SKM-1 (cell line): Measurements from ENCODE around the gene CC2D2A.

Experiments
- DNase-seq: peaks from one replicate; lab custom pipeline; 2025; ENCODE audit not compliant: unreplicated experiment; lab: John Stamatoyannopoulos, UW

Gene CC2D2A

DNA sequence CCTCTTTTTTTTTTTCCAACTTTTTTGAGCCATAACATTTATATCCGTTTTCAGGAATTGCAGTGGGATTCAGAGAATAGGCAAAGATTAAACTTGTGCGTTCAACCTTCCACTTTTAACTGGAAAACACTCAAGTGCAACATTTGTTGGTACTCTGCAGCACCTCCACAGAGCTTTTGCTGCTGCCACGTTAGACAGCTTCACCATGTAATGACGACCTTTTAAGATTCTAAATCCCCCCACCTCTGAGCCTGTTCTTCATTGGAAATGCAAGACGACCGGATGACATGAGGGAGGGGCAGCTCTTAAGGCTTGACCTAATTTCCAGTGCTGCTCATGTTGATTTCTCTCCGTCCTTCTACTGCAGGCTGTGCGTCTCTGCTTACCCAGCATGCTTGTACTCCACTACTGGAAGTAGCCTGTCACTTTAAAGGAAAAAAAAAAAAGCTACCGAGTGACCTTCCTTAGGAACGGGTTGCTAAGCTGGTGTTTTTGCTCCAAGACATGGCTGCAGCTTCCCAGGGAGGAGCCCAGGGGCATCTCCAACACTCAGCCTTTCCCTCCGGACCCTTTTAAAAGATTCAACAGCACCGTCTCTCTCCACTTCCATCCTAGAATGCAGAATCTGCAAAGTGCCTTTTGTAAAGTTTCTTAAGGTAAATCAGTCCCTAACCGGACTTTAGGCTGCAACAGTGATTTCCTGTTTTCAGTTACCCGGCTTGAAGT lies at the start of gene CC2D2A:
Gene CC2D2A, plus strand, starts transcription at position 481 of the 726 bp plus-strand sequence. CDS start 6,051 bp downstream, outside the sequence.
- no peak for DNase-seq

DNA sequence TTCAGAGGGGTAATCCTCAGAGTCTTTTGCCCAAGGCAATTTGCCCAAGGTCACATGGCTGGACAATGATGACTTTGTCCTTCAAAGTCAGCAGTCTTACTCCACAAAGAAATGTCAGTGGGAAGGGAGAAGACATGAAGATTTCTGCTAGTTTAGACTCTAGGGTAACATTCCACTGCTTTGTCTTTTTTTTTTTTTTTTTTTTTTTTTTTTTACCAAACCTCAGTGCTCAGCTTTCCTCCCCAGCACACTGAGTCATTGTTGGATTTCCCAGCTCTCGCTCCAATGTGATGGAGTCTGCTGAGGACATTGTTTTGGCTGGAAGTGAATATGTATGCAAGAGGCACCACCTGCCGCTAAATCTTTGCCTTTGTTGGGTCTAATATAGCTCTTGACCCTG lies 49.0 kb upstream of the CC2D2A start:
- no peak for DNase-seq

DNA sequence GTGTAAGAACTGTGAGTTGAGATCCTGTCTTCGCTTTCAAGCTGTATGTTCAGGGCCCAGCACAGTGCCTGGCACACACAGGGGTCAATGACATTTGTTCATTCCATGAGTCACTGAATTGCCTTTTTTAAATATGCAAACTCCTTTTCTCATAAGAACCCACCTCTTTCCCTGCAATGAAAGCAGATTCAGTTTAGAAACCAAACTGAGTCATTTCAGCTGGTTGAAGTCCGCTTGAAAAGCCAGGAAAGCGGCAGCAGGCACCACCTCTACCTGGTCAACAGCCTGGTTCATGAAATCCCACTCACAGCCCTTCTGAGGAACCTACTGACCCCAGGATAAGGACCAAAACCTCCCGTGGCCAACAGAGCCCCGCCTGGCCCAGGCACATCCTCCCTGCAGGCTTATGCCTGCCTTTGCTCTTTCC lies 46.4 kb upstream of the CC2D2A start:
- no peak for DNase-seq

DNA sequence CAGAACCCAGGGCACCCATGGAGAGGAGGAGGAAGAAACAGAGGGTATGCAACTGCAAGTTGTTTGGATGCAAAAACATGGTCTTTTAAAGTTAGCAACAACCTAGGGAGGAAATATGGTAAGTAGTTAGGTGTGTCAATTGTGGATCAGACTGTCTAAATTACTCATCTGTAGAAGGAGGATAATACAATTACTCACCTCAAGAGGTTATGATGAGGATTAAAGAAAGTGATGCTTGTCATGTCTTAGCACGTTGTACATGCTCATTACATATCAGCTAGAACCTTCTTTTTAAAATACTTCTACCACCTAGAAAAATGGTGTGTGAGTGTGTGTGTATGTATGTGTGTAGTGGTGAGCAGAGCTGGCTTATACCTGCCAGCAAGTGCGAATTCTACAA lies 44.2 kb upstream of the CC2D2A start:
- DNase-seq, result no peak

DNA sequence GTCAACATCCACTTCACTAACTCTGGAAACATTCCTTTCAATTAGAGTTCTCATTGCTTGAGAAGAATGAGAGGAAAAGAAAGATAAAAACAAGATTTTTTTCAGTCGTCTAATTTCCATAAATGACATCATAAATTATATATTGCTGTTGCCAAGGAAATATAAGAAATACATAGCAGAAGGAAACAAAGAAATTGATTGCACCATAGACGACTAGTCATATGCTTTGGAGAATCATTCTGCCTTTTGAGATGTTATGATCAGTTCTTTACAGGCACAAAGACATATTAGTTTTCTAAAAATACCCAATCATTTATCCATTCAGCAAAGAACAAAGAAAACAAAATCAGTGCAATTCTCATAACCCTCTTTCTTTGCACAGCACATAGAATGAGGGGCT lies 42.5 kb upstream of the CC2D2A start:
- no peak for DNase-seq

DNA sequence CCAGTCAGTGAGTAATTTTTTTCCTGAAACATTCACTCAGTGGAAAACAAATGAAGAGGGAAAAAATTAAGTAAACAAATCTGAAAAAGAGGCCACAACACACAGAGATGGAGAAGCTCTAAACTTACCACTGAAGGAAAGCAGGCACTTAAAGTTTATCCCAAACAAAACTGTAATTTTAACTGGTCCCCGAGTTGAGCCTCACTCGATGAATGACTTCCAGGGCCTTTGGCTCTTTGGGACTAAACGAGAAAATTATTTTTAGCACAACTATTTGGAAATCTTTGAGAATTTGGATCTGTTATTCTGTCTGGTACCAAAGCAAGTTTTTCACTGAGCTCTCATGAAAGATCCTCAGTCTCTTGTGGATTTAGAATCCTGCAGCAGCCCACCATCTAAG lies 42.0 kb upstream of the CC2D2A start, which contains the start of gene C1QTNF7:
Gene C1QTNF7, plus strand, starts transcription at position 333 of the 400 bp plus-strand sequence. CDS start 7,711 bp downstream, outside the sequence.
- no peak for DNase-seq

DNA sequence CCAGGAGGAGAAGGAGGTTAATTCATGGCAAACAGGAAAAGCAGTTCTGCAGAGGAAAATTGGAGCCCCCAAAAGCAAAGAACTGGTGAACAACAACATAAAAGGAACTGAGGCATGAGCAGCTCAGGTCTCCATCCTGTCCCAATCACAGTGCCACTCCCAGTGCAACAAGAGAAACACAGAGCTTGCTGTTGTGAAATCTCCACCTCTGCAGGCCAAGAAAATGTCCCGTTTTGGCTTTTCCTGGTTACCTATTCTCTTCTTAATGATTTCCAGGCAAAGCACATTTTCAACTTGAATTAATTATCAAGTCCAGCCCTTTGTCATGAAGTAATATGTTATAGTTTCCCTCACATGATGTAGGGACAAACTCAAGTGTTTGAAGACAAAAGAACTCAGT lies 41.1 kb upstream of the CC2D2A start:
- no peak for DNase-seq

DNA sequence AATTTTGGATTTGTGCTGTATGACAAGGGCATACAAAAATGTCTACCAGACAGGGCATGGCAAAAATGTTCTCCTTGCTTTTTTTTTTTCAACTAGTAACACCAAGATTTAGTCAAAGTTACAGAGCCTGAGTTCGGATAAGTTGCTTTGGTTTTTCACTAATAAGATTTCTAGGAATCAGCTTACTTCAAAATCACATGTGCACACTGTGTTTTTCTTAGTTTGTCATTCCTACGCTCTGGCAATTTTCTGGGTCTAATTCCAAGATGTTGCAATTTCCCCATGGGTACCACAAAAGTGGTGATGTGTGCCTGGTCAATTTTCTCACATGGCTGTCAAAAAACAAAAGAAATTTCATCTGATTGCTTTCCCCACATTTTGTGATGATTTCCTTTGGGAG lies 35.6 kb upstream of the CC2D2A start:
- no peak for DNase-seq

DNA sequence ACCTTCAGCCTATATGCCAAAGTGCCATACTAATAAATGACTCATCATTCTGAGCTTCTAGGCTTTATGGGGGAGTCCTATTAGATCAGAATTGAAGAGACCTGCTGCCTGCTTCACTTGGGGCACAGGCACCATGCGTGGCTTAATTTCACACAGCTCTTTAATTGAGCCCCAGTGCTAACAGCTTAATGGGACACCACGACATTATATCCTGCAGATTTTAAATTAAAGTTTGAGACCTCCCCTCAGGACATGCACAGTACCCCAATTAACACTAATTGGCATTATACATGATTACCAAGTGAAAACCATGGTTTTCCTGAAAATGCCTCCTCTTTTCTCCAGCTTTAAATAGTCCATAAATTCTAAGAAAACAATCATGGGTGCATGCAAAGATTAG lies 35.0 kb upstream of the CC2D2A start:
- no peak for DNase-seq

DNA sequence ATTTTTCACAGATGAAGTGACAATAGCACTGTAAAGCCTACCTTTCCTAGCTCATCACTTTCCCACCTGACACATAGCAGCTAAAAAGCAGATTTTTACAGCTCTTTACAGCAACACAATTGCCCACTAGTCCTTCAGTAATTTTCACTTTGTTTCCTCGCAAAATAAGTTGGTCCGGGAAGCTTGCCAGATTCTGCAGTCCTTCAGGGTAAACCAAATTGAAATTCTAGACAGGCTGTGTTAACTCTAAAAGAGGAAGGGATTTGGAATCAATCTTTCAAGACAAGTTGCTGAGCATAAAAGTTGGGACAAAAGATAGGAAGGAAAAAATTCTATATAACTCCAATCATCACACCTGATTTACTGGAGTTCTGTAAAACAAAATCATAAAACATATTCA lies 33.2 kb upstream of the CC2D2A start:
- no peak for DNase-seq

DNA sequence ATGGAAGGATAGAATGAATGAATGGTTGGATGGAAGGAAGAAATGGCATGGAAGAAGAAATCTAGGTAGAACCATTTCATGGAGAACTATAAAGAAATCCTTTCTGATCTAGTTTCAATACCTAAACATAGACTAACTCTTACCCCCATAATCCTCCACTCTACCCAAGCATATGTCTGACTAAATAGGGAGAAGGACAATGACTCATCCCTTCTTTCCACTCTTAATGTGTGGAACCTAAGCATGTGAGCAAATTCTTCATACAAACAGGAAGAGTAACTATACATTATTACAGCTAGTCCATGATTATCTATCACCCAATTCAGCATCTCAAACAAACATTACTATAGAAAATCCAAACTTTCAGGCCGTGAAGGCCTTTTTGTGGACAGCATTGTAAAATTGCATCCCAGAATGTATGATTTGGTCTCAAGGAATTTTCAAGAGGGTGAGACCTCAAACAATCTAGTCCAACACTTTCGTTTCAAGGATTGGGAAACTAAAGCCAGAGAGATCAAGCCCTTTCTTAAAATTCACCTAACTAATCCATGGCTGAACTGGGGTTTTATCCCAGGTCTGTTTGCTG lies 30.6 kb upstream of the CC2D2A start:
- DNase-seq, result no peak

DNA sequence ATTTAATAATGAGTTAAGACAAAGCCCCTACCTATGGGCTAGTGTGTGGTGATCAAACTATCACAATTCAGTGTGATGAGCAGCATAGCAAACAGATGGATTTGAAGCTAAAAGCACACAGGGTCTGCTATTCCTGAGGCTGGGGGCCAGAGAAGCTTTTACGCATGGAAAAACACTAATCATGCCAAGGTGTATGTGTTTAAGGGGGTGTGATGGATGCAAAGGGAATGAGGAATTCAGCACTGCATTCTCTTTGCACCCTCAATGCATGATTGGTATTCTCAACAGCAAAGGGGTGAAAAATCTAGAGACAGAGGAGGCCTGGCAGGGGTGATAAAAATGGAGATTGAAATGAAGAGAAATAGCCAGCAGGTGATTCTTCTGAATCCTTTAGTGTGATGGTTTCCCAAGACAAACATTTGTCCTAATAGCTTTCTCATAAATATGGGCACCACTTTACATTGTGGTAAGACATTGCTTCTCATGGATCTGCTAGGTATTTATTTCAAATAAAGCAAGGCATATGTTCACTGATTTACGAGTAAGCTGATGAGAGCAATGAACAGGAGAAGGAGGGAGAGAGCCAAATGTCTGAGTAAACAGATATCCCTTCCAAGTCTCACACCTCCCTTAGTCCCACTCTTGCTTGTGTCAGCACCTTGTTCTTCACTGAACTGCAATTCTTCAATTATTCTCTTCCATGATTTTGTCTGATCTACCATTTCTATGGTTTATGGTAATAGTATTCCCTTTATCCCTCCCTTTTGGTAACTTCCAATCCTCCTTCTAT lies 26.1 kb upstream of the CC2D2A start:
- no peak for DNase-seq

DNA sequence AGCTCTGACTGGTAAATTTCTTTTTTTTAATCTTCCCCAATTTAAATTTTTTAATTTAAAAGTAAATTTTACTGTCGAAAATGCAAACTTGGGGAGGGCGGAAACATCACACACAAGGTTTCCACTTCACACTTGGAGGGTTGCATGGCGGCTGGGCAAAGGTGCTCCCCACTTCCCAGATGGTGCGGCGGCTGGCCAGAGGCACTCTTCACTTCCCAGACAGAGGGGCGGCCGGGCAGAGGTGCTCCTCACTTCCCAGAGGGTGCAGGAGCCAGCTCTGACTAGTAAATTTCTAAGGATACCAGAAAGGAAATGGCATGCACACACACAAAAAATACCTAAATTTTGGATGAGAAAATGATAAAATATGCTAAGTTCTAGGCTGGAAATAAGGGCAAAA lies 25.4 kb upstream of the CC2D2A start:
- no peak for DNase-seq

DNA sequence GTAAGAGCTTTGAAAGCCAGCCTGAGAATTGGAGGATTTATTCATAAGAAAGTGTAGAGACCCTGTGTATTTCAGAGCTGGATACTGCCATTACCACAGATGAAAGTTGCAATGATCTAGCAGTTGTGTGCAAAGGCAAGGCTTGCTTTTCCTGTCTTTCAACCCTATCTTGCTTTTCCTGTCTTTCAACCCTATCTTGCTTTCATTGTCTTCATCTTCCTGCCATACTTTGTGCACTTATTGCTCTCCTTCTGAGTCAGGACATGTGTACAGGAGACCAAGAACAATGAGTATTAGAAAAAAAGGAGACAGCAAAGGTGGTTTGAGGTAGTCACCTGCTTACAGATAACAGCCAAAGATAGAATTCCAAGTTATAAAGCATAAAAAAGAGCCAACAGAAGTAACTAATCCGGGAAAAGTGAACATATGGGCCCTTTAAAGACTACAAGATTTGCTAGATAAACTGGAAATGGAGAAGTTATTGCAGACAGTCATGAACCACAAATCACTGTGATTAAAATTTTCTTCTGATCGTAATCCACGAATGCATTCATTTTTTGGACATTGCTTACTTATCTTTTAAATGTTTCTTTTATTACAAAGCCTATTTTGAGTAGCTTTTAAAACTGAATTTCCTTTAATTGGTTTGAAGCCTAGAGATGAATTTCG lies 24.7 kb upstream of the CC2D2A start:
- DNase-seq, result no peak

DNA sequence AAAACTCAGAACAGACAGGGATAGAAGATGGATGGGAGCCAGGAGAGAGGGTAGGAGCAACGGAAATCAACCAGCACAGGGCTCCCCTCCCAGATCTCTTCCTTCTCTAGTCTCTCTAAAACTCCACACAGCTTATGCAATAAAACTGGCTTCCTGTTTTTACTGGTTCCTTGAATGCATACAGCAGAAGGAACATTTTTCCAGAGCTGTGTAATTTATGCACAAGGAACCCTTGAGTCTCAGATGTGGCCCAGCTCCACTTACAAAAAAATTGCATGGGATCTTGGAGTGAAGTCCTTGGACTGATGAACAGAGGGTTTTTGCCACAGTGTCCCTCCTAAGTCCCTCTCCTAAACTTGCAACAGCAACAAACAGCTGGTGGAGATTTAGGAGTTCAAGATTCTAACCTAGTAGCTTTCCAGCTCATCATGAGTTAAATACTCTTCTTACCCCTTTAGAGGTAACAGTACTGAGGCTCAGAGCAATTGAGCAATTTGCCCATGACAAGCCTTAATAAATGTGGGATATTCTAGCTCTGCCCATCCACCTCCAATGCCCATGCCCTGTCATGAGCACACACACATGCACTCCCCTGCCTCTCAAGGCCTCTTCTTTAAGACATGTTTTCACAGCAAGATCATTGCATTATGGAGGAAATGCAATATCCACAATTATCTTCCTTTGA lies 18.4 kb upstream of the CC2D2A start:
- peak; percentile 53 for DNase-seq

DNA sequence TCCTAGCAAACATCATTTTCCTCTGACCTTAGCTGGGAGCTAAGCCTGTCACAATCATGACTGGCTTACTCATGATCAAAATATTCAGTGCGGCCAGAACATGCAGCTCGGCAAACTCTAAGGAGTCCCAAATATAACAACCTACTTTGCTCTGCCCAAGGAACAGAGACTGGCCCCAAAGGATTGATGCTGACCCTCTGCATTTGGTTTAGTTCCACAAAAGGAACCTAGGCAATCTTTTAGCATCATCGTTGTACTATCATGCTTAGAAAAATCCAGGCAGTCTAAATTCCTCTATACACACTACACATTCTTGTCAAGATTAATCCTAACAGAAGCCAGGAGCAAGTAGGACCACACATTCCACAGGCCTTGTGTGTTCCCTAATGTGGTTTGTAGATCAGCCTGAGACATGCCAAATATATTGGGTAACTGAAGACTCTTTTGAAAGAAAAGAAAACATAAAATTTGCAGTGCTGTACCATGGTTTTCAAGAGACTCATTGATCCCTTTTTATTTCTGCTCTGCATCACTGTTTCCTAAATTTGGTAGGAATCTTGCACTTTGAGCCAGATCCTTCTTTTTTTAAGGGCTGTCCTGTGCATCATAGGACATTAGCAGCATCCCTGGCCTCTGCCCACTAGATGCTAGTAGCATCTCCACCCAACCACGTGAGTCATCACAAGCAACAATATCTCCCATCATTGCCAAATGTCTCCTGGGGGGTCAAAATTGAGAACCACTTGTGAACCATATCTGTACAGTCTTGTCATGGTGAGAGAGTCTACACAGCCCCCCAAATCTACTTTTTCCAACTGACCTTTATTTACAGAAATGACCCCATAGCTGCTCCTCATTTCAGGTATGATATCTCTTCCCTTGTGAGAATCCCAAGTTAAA lies 17.6 kb upstream of the CC2D2A start:
- DNase-seq, result no peak

DNA sequence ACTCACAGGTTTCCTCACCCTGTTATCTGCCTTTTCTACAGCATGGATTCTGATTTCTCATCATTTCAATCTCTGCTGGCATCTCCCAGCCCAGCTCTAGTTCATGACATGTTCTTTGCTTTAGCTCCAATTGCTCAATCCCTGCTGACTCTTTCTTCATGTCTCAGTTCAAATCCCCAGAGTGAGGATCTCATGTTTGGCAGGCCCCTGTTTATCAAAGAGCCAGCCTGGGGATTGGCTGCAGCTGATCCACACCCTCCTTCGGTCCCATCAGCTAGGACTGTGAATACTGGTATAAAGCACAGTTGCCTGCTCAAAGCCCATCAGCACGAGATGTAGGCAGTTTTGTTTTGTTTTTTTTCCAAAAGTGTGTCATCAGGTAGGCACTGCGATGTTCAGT lies 14.4 kb upstream of the CC2D2A start:
- DNase-seq, result no peak

DNA sequence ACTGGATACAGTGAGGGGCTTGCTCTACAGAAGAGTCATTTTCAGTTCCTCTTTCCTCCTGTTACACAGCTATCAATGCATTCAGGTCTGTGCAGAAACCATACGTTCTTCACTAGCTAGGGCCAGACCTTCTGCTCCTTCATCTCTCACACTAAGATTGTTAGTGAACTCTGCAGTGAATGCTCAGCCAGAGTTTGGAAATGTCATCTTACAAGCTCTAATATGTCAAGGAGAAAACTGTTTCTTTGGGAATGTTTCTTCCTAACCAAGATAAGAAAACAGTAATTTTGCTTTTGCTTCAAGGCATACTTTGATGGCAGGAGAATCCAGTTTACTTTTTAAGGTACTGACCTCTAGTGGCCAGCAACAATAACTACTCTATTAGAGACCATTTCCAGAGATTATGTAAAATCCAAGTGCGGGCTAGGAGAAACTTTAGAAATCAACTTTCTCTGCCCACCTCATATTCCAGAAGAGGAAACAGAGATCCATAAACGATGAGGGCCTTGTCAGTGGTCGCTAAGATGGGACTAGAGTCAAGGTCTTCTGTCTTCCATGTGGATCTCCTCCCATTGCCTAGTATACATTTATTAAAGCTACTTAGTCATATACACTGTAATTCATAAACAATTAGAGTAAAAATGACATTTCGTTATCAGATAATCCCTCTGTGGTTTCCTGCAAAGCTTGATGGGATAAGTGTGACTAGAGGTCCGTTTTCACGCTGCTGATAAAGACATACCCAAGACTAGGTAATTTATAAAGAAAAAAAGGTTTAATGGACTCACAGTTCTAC lies 12.1 kb upstream of the CC2D2A start:
- DNase-seq, result peak; percentile 53

DNA sequence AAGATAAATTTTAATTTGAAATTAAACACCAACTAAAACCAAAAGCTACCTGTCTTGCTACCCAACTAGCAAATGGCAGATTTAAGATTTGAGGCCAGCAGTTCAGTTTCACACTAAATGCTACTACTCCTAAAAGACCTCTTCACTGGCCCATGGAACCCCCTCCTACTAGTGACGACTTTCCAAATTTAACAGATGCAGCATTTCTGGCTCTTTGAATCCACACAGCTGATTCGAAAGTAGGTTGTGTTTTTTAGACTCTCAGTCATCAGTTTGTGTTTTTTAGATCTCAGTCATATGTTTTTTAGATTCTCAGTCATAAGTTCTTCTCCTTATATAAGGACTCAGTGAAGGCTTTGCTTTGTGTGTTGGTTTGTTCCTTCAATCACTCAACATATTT lies 11.1 kb upstream of the CC2D2A start:
- no peak for DNase-seq
